Stomach (tissue), 9 donors: ENCODE data around the gene SLC35A4. TPM values are rescaled to one million over a fixed set of nuclear protein-coding genes. Genes with fewer than 3 reads are reported as not detected.

Experiments used
- DNase-seq, 2 donors: peaks; one replicate each; pipeline versions ENCODE4 v3.0.0 to v3.0.0-alpha.2; 2013 to 2019
- H3K27ac ChIP-seq, 5 donors: fragments of 200-600 bp in 4 of 5; sonication (generic) in 4 of 5; one replicate each; pipeline ENCODE4 v1.5.1; 2013 to 2019; ENCODE audit warnings: mild to moderate bottlenecking in 1 of 5, moderate library complexity in 1 of 5
- H3K27me3 ChIP-seq, 3 donors: fragments of 200-600 bp; sonication (generic); one replicate each; pipeline ENCODE4 v1.5.1; 2017 to 2019; ENCODE audit warnings: mixed run types in 1 of 3
- H3K36me3 ChIP-seq, 4 donors: fragments of 200-600 bp; sonication (generic); 1 replicate in 3 of 4; 2 replicates in 1 of 4; pipeline ENCODE4 v1.5.1; 2016 to 2019
- H3K4me1 ChIP-seq, 4 donors: fragments of 200-600 bp; sonication (generic); one replicate each; pipeline ENCODE4 v1.5.1; 2016 to 2019
- H3K4me3 ChIP-seq, 4 donors: fragments of 200-600 bp; sonication (generic) in 3 of 4; one replicate each; pipeline ENCODE4 v1.5.1; 2016 to 2019; ENCODE audit warnings: mild to moderate bottlenecking in 1 of 4
- H3K9me3 ChIP-seq, 4 donors: fragments of 200-600 bp; sonication (generic); one replicate each; pipeline ENCODE4 v1.5.1; 2016 to 2019
- CTCF ChIP-seq, 7 experiments: fragments of 450-650 bp in 4 of 7; fragments of 200-600 bp in 3 of 7; sonication (generic) in 3 of 7; IDR thresholded peaks; one replicate each; pipeline ENCODE4 v1.5.1; 2016 to 2019; ENCODE audit warnings: antibody characterized with exemption in 7 of 7, control low read depth in 2 of 7, mild to moderate bottlenecking in 1 of 7
- EP300 ChIP-seq: sonication (generic); formaldehyde crosslinking; IDR thresholded peaks from one replicate; pipeline ENCODE4 v1.6.1; 2017; ENCODE audit warnings: antibody characterized with exemption
- POLR2A ChIP-seq, 4 donors: fragments of 450-650 bp; IDR thresholded peaks; one replicate each; pipeline ENCODE4 v1.6.1; 2016; ENCODE audit warnings: antibody characterized with exemption in 4 of 4, control low read depth in 2 of 4, mild to moderate bottlenecking in 1 of 4, moderate library complexity in 1 of 4
- POLR2AphosphoS5 ChIP-seq, 3 donors: sonication (generic); formaldehyde crosslinking; IDR thresholded peaks; one replicate each; pipeline ENCODE4 v1.6.1; 2016; ENCODE audit warnings: antibody characterized with exemption in 3 of 3
- WGBS, 5 donors: extraction: QIAGEN DNeasy Blood & Tissue Kit in 3 of 5; methylation state at CpG; one replicate each; pipeline versions ENCODE4 v1.1.5 to v1.1.7; 2013 to 2018; 5-methylcytosine and 5-hydroxymethylcytosine counted together
- intact Hi-C: fragments of 100-400 bp; cut with DNase I; formaldehyde crosslinking; loops from one replicate; pipeline ENCODE4 v1.15.1; 2023; ENCODE audit warnings: low total_unique reads
- polyA plus RNA-seq, 3 donors: library from polyadenylated mRNA; stranded (reverse); fragments of 200-250 nt; gene quantifications; one replicate each; pipeline ENCODE4 v1.2.3, GENCODE V29; 2013
- total RNA-seq, 5 donors: library from RNA; depleted of rRNA; stranded (reverse); fragments of >200 nt; gene quantifications; one replicate each; pipeline versions ENCODE4 v1.1.0 to v1.2.3, GENCODE V29; 2014 to 2016
- donor health status: healthy with polysubstance abuse.
- donor health status: Bipolar disorder and iron deficiency.
- donor health status: healthy.

The SLC35A4 gene
- total and polyA plus RNA-seq, 8 donors = 11.4 to 62.0 (median 42.4) TPM

GRCh38 chr5:140556438-140556837 lies 8.2 kb upstream of the SLC35A4 start:
- Histone ChIP-seq H3K4me3 (peak overlapping the region; percentile 64 to 82 (median 74)), H3K9me3 (no peaks in the 10 kb centered on the region), H3K4me1 (peaks cover 17 to 61% (median 46%) of the 10 kb centered on the region in 4 donors), H3K27me3 (no peaks in the 10 kb centered on the region), H3K36me3 (peaks cover 13 to 42% (median 32%) of the 10 kb centered on the region in 4 donors), H3K27ac (peak overlapping the region in 4 of 5 donors; percentile 92 to 98 (median 94))
- intact Hi-C loops = no loop called here
- DNase-seq = peak in 1 of 2 donors; percentile 41
- TF ChIP-seq EP300 (no peak), CTCF (IDR thresholded peaks at IDR 0.05) (no peak), POLR2AphosphoS5 (IDR thresholded peaks at IDR 0.05) (no peak), POLR2A (IDR thresholded peaks at IDR 0.05) (no peak)
- 1 to 5% (median 4%) methylated on average over 6 of the region's 6 CpGs for WGBS, 5 donors

GRCh38 chr5:140557136-140557805 lies 7.4 kb upstream of the SLC35A4 start, which contains the start of gene SRA1:
TSS of gene SRA1 (minus strand) at chr5:140557473. CDS start at chr5:140557452, 21 bp downstream.
- H3K9me3 ChIP-seq = no peaks in the 10 kb centered on the region
- peak; percentile 95 to 97 for DNase-seq
- intact Hi-C loops = no loop called here
- H3K4me1 ChIP-seq = peaks cover 17 to 62% (median 47%) of the 10 kb centered on the region in 4 donors
- H3K4me3 ChIP-seq = peak within 1 kb of the TSS; percentile 64 to 82 (median 74)
- TF ChIP-seq EP300 = peak; percentile 37
- TF ChIP-seq POLR2A (IDR thresholded peaks at IDR 0.05) = peak in 2 of 4 donors; percentile 90 to 92
- TF ChIP-seq POLR2AphosphoS5 (IDR thresholded peaks at IDR 0.05) = peak; percentile 98 to 99 (median 98)
- no peak for TF ChIP-seq CTCF (IDR thresholded peaks at IDR 0.05)
- peaks cover 8 to 42% (median 31%) of the 10 kb centered on the region in 4 donors for H3K36me3 ChIP-seq
- no peaks in the 10 kb centered on the region for H3K27me3 ChIP-seq
- H3K27ac ChIP-seq = peak within 1 kb of the TSS; percentile 92 to 98 (median 94)
- 0 to 1% (median 1%) methylated on average over 17 to 46 of the region's 46 CpGs for WGBS, 5 donors

DNA sequence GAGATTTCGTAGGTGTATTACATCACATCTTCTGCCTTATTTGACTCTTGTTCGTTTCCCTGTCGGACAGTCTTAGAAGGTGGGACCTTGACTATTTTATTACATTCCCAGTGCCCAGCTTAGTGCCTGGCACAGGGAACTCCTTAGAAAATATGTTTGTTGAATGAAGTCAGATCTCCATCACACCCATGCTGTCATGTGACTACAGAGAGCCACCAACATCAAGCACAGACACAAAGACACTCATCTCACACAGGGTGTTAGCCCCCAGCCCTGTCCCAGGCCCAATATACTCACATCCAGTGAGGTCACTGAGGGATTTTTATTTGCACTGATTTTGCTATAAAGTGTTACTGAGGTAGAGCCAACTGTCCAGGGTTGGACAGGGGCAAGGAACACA lies 6.7 kb upstream of the SLC35A4 start:
- Histone ChIP-seq H3K36me3 (peaks cover 6 to 37% (median 30%) of the 10 kb centered on the region in 4 donors), H3K4me1 (peaks cover 17 to 64% (median 51%) of the 10 kb centered on the region in 4 donors), H3K4me3 (peak overlapping the region in 1 of 4 donors; percentile 82), H3K27ac (peak overlapping the region; percentile 92 to 98 (median 94)), H3K27me3 (no peaks in the 10 kb centered on the region), H3K9me3 (no peaks in the 10 kb centered on the region)
- TF ChIP-seq CTCF (IDR thresholded peaks at IDR 0.05) = no peak
- TF ChIP-seq POLR2AphosphoS5 (IDR thresholded peaks at IDR 0.05) = no peak
- no peak for TF ChIP-seq POLR2A (IDR thresholded peaks at IDR 0.05)
- TF ChIP-seq EP300 = no peak
- intact Hi-C loops = no loop called here
- DNase-seq = no peak
- WGBS, 5 donors = 75 to 89% (median 85%) methylated on average over 3 of the region's 3 CpGs

- intact Hi-C loops = no loop called here
- peak overlapping the region in 4 of 5 donors; percentile 92 to 98 (median 94) for H3K27ac ChIP-seq
- TF ChIP-seq POLR2A (IDR thresholded peaks at IDR 0.05) = no peak
- TF ChIP-seq POLR2AphosphoS5 (IDR thresholded peaks at IDR 0.05) = no peak
- no peak for TF ChIP-seq EP300
- TF ChIP-seq CTCF (IDR thresholded peaks at IDR 0.05) = no peak
Measured at GRCh38 chr5:140558542-140558941, 6.1 kb upstream of the SLC35A4 start.

More at GRCh38 chr5:140558542-140558941, 6.1 kb upstream of the SLC35A4 start:
- WGBS, 5 donors = 88 to 96% (median 94%) methylated on average over 9 of the region's 9 CpGs
- DNase-seq = no peak
- Histone ChIP-seq H3K27me3 (no peaks in the 10 kb centered on the region), H3K36me3 (peaks cover under 1 to 34% (median 30%) of the 10 kb centered on the region in 4 donors), H3K4me3 (no peak overlapping the region), H3K9me3 (no peaks in the 10 kb centered on the region), H3K4me1 (peaks cover 23 to 64% (median 55%) of the 10 kb centered on the region in 4 donors)
